IPS DF 4.7 (cell line): Measurements from ENCODE around the gene MAPK8IP1.
"Not testable (repeated sequence)": the region's sequence is repeated elsewhere in the genome, so short reads cannot be mapped to it uniquely, and the experiment has no call there.

Source experiments
- DNase-seq: peaks from one replicate; pipeline ENCODE4 v3.0.0-alpha.2; 2013; ENCODE audit warnings: low spot score; ENCODE audit errors: extremely low read depth

The MAPK8IP1 gene

DNA sequence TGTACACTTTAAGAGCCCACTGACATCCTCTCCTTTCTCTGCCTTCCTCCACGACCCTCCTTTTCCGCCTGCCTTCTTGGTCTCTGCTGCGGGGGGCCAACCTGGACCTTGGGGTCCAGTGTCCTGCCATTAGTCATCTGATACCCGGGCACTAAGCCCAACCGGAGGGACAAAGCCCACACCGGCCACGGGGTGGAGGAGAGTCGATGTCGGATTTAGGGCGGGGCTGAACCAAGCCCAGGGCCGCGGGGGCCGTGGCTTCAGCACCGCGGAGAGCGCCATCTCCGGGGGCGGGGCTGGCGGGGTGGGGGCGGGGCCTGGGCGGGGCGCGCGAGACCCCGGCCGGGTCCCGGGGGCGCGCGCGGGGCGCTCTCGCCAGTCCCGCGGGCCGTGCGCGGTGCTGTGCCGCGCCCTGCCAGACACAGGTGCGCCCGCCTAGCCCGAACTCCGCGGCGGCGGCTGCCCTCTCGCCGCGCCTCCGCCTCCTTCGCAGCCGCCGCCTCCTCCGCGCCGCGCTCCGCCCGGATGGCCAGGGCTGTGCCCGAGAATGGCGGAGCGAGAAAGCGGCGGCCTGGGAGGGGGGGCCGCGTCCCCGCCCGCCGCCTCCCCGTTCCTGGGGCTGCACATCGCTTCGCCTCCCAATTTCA lies at the start of gene MAPK8IP1:
MAPK8IP1 (plus strand) TSS at position 378 of the 647 bp plus-strand sequence; CDS start at position 548, 170 bp downstream.
- DNase-seq, result no peak

DNA sequence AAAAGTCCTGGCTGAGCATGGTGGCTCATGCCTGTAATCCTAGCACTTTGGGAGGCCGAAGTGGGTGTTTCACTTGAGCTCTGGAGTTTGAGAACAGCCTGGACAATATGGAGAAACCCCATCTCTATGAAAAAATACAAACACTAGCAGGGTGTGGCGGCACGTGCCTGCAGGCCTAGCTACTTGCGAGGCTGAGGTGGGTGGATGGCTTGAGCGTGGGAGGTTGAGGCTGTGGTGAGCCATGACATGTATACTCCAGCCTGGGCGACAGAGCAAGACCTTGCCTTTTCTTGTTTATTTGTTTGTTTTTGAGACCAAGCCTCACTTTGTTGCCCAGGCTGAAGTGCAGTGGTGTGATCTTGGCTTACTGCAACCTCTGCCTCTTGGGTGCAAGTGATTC lies 46.2 kb upstream of the MAPK8IP1 start:
- DNase-seq, result no peak

DNA sequence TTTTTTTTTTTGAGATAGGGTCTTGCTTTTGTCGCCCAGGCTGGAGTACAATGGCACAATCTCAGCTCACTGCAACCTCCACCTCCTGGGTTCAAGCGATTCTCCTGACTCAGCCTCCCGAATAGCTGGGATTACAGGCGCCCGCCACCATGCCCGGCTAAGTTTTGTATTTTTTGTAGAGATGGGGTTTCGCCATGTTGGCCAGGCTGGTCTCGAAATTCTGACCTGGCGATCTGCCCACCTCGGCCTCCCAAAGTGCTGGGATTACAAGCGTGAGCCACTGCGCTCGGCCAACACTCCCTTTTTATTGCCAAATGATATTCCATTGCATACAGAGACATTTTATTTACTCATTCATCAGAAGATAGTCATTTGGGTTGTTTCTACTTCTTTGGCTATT lies 45.2 kb upstream of the MAPK8IP1 start:
- DNase-seq, result not testable (repeated sequence)

DNA sequence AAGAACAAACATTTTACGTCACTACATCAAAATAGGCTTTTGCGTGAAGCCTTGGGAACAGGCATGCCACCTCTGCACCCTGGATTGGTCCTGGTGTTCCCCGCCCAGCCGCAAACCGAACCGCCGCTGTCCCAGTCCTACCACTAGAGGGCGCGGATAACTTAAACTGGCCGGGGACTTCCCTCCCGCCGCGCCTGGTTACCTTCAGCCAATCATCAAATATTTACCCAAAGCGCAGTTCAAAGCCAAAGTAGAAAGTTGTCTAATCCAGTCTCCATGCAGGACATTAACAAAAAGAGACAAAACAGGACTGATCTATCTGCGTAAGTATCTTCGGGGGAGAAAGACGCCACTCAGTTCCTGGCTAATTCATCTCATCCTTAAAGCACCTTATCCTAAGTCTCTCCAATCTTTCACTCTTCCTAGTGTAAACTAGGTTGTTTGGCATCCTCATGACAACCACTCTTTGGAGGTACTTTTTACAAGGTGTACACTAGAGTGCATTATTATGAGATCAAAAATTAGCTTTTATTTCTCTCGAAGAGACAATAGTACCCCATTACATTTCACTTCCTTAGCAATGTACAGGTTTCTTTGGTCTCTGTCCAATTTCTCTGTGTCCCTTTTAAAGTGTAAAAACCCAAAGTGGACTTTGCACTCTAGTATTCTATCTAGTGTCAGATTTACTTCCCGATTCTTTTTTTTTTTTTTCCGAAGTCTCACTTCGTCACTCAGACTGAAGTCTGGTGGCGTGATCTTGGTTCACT lies 42.1 kb upstream of the MAPK8IP1 start:
- no peak for DNase-seq

DNA sequence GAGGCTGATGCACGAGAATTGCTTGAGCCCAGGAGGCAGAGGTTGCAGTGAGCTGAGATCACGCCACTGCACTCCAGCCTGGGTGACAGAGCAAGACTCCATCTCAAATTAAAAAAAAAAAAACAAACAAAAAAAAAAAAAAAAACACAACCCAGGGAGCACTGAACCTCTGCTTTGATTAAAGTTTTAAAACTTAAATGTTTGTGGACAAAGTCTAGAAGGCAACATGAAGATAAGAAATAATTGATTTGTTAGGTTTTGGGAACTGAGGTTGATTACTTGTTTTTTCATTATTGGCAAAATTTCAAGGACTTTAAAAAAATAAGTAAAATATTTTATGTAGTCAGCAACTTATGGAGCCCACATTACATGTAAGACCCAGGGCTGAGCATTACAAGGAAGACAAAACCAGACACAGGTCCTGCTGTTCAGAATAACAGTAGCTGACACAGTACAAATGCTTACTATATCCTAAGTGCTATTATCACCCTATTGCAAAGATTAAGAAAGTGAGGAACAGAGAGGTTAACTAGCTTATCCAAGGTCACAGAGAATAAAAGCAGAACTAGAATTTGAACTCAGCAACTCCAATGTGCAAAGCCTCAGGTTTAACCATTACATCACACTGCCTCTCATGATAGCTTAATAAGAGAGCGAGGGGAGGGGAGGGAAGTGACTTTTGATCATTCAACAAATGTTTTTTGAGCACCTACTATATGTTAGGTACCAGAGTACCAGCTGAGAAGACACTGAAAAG lies 40.5 kb upstream of the MAPK8IP1 start:
- no peak for DNase-seq

DNA sequence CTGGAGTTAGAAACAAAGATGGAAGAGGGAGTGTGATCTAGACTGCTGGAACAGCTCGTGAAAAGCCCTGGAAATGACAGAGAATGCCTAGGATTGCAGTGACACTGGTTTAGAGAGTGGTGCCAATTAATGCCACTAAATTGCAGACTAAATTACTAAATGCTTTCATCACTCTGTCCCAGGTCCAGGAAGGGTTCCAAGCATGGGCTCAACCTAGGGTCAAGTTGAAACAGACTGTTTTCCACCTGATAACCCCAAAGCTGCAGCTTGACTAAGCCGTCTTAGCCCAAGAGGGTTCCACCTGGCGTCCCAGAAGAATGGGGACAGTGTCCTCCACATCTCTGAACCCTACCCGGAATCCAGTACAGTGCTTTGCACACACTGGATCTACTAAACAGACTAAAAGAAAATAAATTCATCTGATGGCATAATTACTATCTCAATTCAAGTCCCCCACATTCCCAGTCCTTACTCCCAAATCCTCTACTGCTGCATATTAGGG lies 39.2 kb upstream of the MAPK8IP1 start:
- no peak for DNase-seq

DNA sequence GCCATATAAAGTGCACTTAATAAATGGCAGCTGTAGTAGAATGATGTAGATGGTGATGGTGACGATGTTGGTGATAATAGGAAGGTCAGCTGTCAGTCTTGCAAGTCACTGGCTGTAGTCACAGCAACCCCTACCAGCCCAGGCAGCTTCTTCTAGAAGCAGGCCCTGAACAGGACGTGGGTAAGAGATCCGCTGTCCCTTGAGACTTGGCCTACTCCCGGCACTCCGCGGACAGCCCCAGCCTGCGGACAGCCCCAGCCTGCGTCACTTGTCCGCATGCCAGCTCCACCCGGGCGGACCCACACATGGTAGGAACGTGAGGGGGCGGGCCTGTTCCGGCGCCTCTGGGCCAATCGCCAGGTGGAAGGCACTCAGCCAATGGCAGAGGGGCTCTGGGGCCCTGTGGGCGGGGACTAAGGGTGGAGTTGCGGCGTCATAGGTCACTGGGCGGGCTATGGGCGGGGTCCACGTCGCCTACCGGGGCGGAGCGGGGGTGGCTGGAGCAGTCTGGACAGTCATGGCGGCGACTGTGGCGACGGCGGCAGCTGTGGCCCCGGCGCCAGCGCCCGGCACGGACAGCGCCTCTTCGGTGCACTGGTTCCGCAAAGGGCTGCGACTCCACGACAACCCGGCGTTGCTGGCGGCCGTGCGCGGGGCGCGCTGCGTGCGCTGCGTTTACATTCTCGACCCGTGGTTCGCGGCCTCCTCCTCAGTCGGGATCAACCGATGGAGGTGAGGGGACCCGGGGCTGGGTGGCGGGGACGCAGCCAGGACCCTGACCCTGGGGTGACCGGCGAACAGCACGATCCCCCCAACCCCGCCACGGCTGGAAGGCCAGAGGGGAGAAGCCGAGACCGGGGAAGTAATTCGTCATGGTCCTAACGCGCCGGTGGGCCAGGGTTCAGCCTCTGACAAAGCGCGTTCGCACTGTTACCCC lies 38.2 kb upstream of the MAPK8IP1 start, which contains the start of gene CRY2:
CRY2 (plus strand) TSS at position 502 of the 937 bp plus-strand sequence; CDS start at position 518, 16 bp downstream.
- DNase-seq, result peak; percentile 79

DNA sequence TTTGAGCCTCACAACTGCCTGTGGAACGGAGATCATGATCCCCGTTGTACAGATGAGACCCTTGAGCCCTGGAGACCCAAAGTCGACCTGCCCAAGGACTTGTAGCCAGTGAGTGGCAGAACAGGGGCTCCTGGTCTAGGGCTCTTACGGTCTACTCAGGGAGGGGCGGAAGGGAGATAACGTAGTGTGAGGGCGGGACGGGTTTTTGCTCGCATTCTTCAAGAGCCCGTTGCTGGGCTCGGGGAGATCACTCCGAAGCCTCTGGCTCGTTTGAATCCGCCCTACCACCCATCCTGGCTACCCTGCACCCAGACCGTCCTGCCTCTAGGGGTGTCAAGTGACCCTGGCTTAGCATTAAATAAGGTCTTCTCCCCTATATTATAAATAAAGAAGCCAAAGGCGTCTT lies 37.5 kb upstream of the MAPK8IP1 start:
- no peak for DNase-seq

DNA sequence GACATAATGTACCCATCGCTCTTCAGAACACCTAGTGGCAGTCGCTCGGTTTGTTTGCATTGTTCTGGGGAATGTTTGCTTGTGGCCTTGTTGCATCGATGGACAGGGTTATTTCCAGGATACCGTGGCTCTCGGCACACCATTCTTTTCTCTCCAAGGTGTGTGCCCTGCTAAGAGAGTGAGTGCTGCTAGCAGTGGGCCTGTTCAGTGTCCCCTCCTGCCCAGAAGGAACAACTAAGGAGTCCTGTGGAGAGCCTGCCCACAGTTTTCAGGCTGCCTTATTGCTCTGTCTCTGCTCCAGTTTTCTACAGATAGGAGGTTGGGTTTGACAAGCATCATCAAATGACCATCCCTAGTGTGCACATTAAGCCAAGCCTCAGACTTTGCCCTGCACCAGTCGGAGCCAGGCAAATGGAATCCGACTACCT lies 36.8 kb upstream of the MAPK8IP1 start:
- no peak for DNase-seq

DNA sequence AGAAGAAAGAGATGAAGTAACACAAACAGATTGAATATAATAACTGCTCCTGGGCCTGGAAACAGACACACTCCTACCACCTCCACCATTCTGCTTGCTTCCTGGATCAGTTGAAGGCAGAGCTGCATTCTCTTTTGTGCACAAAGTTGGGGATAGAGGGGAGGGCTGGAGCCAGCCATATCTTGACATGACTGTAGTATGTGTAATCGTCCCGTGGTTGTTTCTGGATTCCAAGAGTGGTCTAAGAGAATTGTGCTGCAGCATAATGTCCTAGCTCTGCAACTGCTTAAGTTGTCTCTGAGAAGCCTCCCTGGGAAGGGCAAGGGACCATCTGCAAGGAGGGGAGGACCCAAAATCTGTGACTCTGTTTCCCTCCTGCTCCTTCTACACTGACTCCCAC lies 35.0 kb upstream of the MAPK8IP1 start:
- no peak for DNase-seq

DNA sequence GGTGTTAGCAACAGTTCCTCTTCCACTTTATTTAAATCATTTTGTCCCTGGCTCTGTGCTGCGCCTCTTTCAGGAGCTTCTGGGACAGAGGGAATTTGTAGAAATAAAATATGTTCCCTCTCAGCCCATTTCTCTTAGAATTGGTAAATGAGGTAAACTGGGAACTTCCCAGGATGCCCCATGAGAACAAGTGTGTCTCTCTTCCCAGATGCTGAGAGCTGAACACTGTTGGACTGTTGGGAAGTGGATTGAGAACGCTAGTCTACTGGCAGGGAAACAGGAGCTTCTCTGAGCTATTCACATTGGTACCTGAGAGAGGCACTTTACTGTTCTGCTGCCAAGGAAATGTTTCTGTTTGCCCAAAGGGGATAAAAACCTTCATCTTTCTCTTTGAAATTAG lies 34.2 kb upstream of the MAPK8IP1 start:
- DNase-seq, result no peak

DNA sequence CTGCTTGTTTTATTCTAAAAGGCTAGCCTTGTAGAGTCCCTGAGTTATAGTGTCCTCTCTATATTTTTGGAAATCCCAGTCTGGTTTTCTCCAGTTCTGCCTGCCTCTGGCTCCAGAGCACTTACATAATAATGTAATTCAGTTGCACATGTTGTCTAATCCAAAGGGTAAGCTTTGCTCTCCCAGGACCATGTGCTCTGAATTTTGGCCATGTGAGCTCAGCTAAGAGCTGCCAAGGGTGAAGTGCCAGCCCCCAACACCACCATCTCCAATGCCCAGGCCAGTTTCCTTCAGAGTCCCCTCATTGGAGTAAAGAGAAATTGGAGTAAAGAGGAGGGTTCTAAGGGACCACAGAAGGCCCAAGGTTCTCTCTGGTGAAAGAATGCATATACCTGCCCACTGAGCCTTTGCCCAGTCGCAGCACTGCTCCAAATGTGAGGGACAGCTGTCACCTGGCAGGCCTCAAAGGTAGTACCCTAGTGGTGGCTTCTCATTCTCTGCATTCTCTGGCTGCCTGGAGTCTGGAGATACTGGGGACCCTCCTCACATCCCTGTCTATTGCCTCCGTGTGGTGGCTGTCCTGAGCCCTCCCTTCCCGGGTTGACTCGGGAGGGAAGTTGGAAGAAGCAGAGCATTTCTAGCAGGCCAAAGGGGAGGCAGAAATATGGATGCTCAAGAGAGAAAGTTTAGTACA lies 33.3 kb upstream of the MAPK8IP1 start:
- no peak for DNase-seq

DNA sequence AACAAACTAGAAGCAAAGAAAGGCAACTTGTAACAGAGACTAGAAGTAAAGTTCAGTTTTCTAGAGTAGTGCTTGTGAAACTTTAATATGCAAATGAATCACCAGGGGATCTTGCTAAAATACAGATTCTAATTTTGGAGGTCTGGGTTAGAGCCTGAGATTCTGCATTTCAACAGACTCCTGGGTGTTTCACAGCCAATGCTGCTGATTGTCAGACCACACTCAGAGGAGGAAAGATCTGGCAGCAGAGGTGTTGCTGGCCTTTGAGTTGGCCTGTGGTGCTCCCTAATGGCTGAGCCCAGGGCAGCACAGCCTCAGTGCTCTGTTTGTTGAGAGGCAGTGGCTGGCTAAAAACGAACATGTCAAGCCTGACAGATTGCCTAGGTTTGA lies 32.7 kb upstream of the MAPK8IP1 start:
- DNase-seq, result no peak

DNA sequence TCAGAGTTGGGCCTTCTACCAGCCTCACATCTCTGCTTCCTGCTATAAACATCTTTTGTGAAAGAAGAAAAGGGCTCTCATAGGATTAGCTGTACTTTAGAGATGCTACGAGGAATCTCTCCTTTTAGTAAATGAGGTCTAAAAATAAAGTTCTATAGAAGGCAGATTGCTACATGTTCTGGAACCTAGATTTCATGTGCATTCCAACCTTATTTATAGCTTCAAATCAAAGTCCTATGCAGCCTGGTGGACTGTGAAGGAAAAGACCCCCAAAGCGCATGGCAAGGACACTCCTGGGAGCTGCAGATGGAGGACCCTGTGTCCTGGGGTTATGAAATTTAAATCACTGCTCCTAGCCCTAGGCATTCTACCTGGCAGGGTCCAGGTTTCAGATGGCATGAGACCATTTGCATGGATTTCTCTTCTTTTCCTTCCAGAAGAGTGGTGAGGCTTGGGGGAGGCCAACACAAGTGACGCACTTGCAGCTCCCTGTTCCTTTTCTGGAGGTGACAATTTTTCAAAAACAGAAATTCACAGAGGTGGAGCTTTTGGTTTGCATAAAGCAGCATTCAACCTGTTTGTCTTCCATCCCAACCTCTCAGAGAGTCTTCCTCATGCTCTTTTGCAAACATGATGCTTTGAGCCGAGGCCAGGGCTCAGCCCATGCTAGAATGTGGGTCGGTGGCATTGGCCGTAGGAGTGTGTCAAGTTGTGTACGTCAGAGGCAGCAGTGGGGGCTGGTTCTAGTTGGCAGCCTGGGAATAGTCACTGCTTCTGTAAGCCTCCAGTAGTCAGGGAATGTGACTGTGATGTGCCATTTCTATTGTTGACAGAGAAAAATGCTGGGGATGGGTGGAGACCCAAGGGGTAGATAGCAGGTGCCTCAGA lies 31.9 kb upstream of the MAPK8IP1 start:
- DNase-seq, result no peak

DNA sequence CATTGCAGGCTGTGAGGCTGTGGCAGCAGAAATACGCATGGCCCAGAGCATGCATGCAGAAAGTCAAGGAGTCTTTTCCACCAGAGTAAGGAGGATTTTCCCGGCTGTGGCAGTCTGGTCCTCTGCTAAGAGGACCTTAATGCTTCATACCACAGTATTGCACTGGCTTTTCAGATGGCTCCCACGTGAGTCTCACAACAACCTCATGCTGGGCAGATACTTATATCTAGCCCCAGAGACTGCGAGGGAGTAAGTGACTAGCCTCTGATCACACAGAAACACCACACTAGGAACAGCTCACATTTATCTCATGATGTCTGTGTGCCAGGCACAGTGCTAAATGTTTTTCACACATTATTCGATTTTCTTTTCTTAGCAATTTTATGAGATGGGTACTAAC lies 30.1 kb upstream of the MAPK8IP1 start:
- no peak for DNase-seq

DNA sequence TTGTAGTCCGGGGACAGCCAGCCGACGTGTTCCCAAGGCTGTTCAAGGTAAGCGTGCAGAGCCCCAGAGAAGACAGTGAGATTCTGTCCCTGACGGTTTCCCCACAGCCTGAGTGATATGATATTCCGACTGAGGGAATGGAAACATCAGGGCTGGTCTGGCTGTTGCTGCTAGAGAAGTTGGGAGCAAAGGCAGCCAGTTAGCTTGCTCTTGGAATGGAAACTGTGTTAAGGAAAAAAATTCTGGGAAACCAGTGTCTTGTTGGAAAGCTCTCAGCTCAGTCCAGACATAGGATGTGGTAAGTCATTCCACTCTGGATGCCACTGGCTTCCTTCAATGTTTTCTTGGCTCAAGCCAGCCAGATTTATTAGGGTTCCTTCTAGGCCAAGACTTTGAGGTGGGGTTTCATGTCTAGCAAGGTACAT lies 29.4 kb upstream of the MAPK8IP1 start:
- DNase-seq, result no peak

DNA sequence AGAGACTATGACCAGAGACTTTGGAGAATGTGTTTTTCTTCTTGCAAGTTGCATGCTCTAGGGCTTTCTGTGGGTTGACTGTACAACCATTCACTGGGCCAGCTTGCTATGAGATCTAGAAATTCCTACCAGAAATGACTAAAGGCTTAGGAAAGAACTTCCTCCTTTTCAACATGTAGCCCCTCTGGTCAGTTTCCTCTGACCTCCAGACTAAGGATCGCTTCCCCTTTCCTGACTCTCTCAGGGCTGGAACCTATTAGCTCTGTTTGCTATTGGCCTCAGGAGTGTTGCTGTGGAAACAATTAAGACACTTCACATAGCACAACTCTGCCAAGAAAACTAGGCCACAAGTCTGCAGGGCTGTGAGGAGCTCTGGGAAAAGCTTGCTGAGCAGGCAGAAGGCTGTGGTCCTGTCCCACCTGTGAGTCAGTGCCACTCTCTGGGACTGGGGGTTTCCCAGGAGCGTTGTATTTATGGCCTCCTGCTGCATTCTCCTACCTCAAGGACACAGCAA lies 27.4 kb upstream of the MAPK8IP1 start:
- no peak for DNase-seq

DNA sequence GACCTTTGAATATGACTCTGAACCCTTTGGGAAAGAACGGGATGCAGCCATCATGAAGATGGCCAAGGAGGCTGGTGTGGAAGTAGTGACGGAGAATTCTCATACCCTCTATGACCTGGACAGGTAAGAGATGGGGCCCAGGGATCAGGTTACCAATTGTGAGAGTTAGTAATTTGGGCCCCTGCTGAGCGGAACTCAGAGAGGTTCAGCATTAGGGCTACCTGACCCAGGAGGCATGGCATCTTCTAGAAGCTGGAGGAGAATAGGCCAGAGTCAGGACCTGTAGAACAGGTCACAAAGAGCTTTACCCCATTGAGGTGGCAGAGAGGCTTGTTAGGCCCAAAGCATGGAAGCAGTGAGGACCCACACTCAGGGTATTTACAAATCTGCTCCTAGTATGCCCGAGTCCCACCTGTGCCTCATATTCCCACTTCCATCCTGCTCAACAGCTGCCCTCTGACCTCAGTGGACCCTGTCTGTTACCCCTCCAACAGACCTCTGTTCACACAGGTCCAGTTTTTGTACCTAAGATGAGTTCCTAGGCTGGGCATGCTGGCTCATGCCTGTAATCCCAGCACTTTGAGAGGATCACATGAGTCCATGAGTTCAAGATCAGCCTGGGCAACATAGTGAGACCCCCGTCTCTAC lies 26.6 kb upstream of the MAPK8IP1 start:
- no peak for DNase-seq
